ENCODE results near the gene MISP. TPM values are rescaled to one million over a fixed set of nuclear protein-coding genes. Genes with fewer than 3 reads are reported as not detected.

Gene MISP
- total and polyA plus RNA-seq, 7 donors = 0.08 to 0.13 (median 0.09) TPM; not detected in 4

GRCh38 chr19:711254-711653 is 39.7 kb upstream of the MISP start:
- intact Hi-C loops (cut with DNase I) = no loop called here

GRCh38 chr19:715347-715746 is 35.6 kb upstream of the MISP start:
- WGBS, 3 donors = 93 to 100% (median 96%) methylated on average over 3 of the region's 3 CpGs
- peaks cover 0 to 38% (median 12%) of the 10 kb centered on the region in 3 donors for H3K27me3 ChIP-seq (ENCODE audit: insufficient read depth in 3 of 3, low read length in 2 of 3)
- H3K4me1 ChIP-seq = no peaks in the 10 kb centered on the region
- ATAC-seq = no peak
- intact Hi-C loops (cut with DNase I) = no loop called here
- TF ChIP-seq, protein P1, sequence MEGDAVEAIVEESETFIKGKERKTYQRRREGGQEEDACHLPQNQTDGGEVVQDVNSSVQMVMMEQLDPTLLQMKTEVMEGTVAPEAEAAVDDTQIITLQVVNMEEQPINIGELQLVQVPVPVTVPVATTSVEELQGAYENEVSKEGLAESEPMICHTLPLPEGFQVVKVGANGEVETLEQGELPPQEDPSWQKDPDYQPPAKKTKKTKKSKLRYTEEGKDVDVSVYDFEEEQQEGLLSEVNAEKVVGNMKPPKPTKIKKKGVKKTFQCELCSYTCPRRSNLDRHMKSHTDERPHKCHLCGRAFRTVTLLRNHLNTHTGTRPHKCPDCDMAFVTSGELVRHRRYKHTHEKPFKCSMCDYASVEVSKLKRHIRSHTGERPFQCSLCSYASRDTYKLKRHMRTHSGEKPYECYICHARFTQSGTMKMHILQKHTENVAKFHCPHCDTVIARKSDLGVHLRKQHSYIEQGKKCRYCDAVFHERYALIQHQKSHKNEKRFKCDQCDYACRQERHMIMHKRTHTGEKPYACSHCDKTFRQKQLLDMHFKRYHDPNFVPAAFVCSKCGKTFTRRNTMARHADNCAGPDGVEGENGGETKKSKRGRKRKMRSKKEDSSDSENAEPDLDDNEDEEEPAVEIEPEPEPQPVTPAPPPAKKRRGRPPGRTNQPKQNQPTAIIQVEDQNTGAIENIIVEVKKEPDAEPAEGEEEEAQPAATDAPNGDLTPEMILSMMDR (IDR thresholded peaks at IDR 0.05) = no peak
- H3K4me3 ChIP-seq = no peak overlapping the region
- H3K36me3 ChIP-seq (ENCODE audit: insufficient read depth in 1 of 2, low read depth in 1 of 2) = no peaks in the 10 kb centered on the region
- H3K27ac ChIP-seq = no peak overlapping the region
- H3K9me3 ChIP-seq = no peaks in the 10 kb centered on the region
- DNase-seq = no peak

More at GRCh38 chr19:711254-711653, 39.7 kb upstream of the MISP start:
- TF ChIP-seq, protein P1 (IDR thresholded peaks at IDR 0.05) = no peak
- H3K4me3 ChIP-seq = no peak overlapping the region
- ATAC-seq (no peak), DNase-seq (no peak)
- no peaks in the 10 kb centered on the region for H3K4me1 ChIP-seq
- peaks cover 0 to 51% (median 10%) of the 10 kb centered on the region in 3 donors for H3K27me3 ChIP-seq (ENCODE audit: insufficient read depth in 3 of 3, low read length in 2 of 3)
- H3K9me3 ChIP-seq = no peaks in the 10 kb centered on the region
- no peak overlapping the region for H3K27ac ChIP-seq
- H3K36me3 ChIP-seq (ENCODE audit: insufficient read depth in 1 of 2, low read depth in 1 of 2) = no peaks in the 10 kb centered on the region
- 65 to 76% (median 71%) methylated on average over 8 of the region's 8 CpGs for WGBS, 3 donors

GRCh38 chr19:718251-718951 is 32.5 kb upstream of the MISP start:
- ATAC-seq = peak in 2 of 4 donors; percentile 10 to 27
- Histone ChIP-seq H3K4me3 (no peak overlapping the region), H3K36me3 (ENCODE audit: insufficient read depth in 1 of 2, low read depth in 1 of 2) (no peaks in the 10 kb centered on the region), H3K4me1 (no peaks in the 10 kb centered on the region), H3K27ac (no peak overlapping the region), H3K9me3 (no peaks in the 10 kb centered on the region), H3K27me3 (ENCODE audit: insufficient read depth in 3 of 3, low read length in 2 of 3) (peaks cover 0 to 42% (median 7%) of the 10 kb centered on the region in 3 donors)
- WGBS, 3 donors = 54 to 68% (median 58%) methylated on average over 17 to 23 of the region's 23 CpGs
- TF ChIP-seq, protein P1 (IDR thresholded peaks at IDR 0.05) = no peak
- intact Hi-C loops (cut with DNase I) = no loop called here
- DNase-seq = no peak

DNA sequence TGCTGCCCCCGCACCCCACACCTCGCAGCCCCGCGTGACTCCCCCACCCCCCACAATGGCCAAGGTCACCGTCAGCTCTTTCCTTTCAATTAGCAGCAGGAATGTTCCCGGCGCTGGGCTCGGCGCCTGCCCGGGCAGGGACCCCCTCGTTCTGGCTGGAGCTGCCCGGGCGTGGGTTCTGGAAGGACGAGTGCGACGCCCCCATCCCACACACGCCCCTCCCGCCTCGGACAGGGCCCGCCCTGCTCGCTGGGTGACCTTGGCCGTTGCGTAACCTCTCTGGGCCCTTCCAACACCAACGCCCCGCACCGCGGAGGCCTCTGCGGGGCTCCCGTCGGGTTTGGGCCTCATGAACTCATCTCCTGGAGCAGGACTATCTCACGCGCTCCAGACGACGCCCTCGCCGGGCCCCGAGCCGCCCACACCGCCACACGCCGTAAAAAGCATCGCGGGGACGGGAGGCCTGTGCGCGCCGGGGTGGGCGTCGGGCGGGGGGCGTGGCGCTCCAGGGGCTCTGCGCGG is 31.9 kb upstream of the MISP start:
- peak; percentile 85 to 88 for DNase-seq
- H3K27me3 ChIP-seq (ENCODE audit: insufficient read depth in 3 of 3, low read length in 2 of 3) = peaks cover 0 to 42% (median 7%) of the 10 kb centered on the region in 3 donors
- H3K4me1 ChIP-seq = no peaks in the 10 kb centered on the region
- TF ChIP-seq, protein P1 (IDR thresholded peaks at IDR 0.05) = no peak
- peak; percentile 32 to 71 (median 55) for ATAC-seq
- H3K27ac ChIP-seq = peak overlapping the region; percentile 41
- H3K9me3 ChIP-seq = no peaks in the 10 kb centered on the region
- no peaks in the 10 kb centered on the region for H3K36me3 ChIP-seq (ENCODE audit: insufficient read depth in 1 of 2, low read depth in 1 of 2)
- 31 to 37% (median 32%) methylated on average over 47 to 54 of the region's 54 CpGs for WGBS, 3 donors
- H3K4me3 ChIP-seq = peak overlapping the region; percentile 1
- intact Hi-C loops (cut with DNase I) = no loop called here
